Stimulated activated naive CD8-positive, alpha-beta T cell treated with anti-CD3 and anti-CD28 coated beads, Interleukin-15, amount 100 ng/mL, for 72 hours (primary cell): Measurements from ENCODE around the gene ZNF554.

ENCODE experiments used
- ATAC-seq: fragments of 150-1000 bp; cut with Tn5 transposase; 2 replicates; pipeline ENCODE4 v1.10.0; 2021; ENCODE audit warnings: mild to moderate bottlenecking, moderate library complexity
- DNase-seq, 2 donors: peaks; one replicate each; pipeline ENCODE4 v3.0.0; 2021 to 2022
- H3K27ac Mint-ChIP-seq, 2 donors: one replicate each; pipeline ENCODE4 v1.8.0; 2022; ENCODE audit warnings: mild to moderate bottlenecking in 2 of 2, mixed read lengths in 2 of 2, moderate library complexity in 2 of 2
- H3K27me3 Mint-ChIP-seq: one replicate; pipeline ENCODE4 v1.8.0; 2022; ENCODE audit warnings: mixed read lengths
- H3K4me1 Mint-ChIP-seq: one replicate; pipeline ENCODE4 v1.8.0; 2022; ENCODE audit warnings: mild to moderate bottlenecking, mixed read lengths
- H3K4me3 Mint-ChIP-seq, 2 donors: one replicate each; pipeline ENCODE4 v1.8.0; 2022; ENCODE audit warnings: mild to moderate bottlenecking in 2 of 2, mixed read lengths in 2 of 2, moderate library complexity in 1 of 2
- H3K9me3 Mint-ChIP-seq, 2 donors: one replicate each; pipeline ENCODE4 v1.8.0; 2022; ENCODE audit warnings: mixed read lengths in 2 of 2

ZNF554 gene

GRCh38 chr19:2819540-2820111 lies at the start of gene ZNF554:
ZNF554 (plus strand) TSS chr19:2819868; CDS start chr19:2820072, 204 bp downstream.
- no peaks in the 10 kb centered on the region for H3K9me3 Mint-ChIP-seq
- peaks cover 16% of the 10 kb centered on the region for H3K4me1 Mint-ChIP-seq
- H3K27me3 Mint-ChIP-seq = no peaks in the 10 kb centered on the region
- peak within 1 kb of the TSS in 1 of 2 donors; percentile 92 for H3K27ac Mint-ChIP-seq
- peak within 1 kb of the TSS; percentile 91 to 96 for H3K4me3 Mint-ChIP-seq
- DNase-seq (peak; percentile 97 to 98), ATAC-seq (peak; percentile 93)

GRCh38 chr19:2770055-2771013 lies 49.3 kb upstream of the ZNF554 start:
- Mint-ChIP-seq H3K4me1 (peaks cover 29% of the 10 kb centered on the region), H3K27ac (peak overlapping the region in 1 of 2 donors; percentile 78), H3K27me3 (no peaks in the 10 kb centered on the region), H3K9me3 (no peaks in the 10 kb centered on the region), H3K4me3 (no peak overlapping the region)
- ATAC-seq (no peak), DNase-seq (no peak)

- H3K4me1 Mint-ChIP-seq = peaks cover 46% of the 10 kb centered on the region
- no peaks in the 10 kb centered on the region for H3K27me3 Mint-ChIP-seq
- no peak overlapping the region for H3K4me3 Mint-ChIP-seq
- no peaks in the 10 kb centered on the region for H3K9me3 Mint-ChIP-seq
- ATAC-seq (no peak), DNase-seq (no peak)
- peak overlapping the region in 1 of 2 donors; percentile 54 for H3K27ac Mint-ChIP-seq
Observed at GRCh38 chr19:2771786-2772674, 47.6 kb upstream of the ZNF554 start.

- H3K27ac Mint-ChIP-seq = no peak overlapping the region
- H3K27me3 Mint-ChIP-seq = no peaks in the 10 kb centered on the region
- ATAC-seq (no peak), DNase-seq (no peak)
- H3K4me3 Mint-ChIP-seq = no peak overlapping the region
- H3K4me1 Mint-ChIP-seq = peaks cover 60% of the 10 kb centered on the region
- H3K9me3 Mint-ChIP-seq = no peaks in the 10 kb centered on the region
Observed at GRCh38 chr19:2774083-2774679, 45.5 kb upstream of the ZNF554 start.

DNA sequence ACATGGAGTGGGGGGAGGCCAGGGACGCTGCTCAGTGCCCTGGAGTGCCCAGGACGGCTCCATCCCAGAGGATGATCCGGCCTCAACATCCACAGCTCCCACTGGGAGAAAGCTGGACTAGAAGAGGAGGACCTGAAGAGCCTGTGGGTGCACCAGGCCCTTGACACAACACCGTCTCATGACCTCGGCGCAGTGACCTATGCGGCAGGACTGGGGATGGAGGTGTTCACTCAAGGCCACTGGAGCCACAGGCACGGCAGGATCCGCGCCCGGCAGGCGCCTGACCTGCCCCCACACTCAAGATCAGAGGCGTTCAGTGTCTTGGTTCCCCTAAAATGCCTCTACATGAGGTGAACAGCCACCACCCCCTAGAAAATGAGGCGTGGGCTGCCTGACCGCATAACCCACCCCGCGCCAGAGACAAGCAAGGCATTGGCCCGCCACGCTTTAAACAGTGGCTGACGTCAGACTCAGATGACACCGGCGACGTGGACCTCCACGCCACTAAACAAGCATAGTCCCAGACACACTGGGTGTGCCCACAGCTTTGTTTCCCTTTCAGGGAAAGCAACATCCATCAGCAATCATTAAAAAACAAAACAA lies 44.6 kb upstream of the ZNF554 start:
- peak overlapping the region; percentile 83 to 91 for H3K4me3 Mint-ChIP-seq
- no peaks in the 10 kb centered on the region for H3K27me3 Mint-ChIP-seq
- DNase-seq (no peak), ATAC-seq (no peak)
- peaks cover 61% of the 10 kb centered on the region for H3K4me1 Mint-ChIP-seq
- H3K9me3 Mint-ChIP-seq = no peaks in the 10 kb centered on the region
- H3K27ac Mint-ChIP-seq = peak overlapping the region; percentile 96 to 98

DNA sequence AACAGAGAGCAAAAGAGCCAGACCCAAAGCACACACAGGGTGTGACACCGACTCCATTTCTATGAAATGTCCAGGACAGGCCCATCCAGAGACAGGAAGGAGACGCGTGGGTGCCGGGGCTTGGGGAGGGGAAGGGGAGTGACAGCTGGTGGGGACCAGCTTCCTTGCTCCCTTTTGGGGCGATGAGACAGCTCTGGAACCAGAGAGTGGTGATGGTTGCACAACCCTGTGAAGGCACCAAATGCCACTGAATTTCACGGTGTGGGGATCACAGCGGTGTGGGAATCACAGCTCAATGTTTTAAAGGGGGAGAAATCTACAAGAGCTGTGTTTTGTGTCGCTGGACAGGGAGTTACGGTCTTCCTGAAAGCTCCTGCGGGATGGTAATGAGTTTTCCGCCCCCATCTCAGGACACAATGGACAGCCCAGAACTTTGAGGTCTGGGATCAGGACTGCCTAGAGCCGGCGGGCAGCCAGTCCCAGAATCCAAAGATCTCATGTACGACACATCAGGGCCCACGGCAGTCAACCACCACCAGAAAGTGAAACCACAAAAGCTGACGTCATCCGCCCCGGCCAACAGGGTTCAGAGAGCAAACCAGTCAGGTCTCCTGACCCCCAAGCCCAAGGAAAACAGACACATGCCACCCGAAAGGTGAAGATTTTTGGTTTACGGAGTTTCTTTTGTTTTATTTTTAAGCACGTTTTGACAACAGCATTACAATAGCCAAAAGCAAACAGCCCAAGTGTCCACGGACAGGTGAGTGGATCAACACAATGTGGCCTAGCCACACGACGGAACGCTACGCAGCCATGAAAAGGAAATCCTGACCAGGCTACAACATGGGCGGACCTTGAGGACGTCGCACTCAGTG lies 43.9 kb upstream of the ZNF554 start:
- DNase-seq (peak; percentile 63 to 76), ATAC-seq (peak; percentile 87)
- Mint-ChIP-seq H3K4me3 (peak overlapping the region; percentile 83 to 91), H3K4me1 (peaks cover 64% of the 10 kb centered on the region), H3K27ac (peak overlapping the region; percentile 96 to 98), H3K27me3 (no peaks in the 10 kb centered on the region), H3K9me3 (no peaks in the 10 kb centered on the region)

DNA sequence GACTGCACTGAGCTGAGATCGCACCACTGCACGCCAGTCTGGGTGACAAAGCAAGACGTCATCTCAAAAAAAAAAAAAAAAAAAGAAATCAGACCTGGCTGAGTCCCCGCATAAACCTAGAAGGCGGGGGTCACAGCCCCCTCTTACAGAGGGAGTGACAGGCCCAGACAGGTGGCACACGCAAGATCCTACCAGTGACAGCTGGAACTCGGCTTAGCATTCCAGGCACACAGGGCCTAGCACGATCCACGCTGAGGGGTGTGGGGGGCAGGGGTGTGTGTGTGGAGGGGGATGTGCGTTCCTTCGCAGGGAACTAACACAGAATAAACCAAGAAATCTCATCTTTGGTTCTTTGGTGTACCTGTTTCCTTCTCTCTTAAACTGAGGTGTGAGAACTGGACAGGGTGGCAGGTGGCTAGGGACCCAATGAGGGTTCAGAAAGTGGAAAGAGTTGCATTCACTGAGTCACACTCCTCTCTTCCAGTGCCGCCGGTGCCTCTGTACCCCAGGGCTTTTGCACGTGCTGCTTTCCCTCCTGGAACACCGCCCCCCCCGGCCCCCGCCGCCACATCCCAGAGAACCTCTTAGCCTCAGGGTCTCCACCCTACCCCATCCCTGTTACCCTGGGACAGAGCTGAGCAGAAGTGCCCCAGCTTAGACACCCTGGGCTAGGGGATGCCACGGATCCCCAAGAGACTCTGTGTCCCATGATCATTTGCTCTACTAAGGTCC lies 41.5 kb upstream of the ZNF554 start:
- no peak overlapping the region for H3K4me3 Mint-ChIP-seq
- no peaks in the 10 kb centered on the region for H3K9me3 Mint-ChIP-seq
- DNase-seq = no peak
- H3K27me3 Mint-ChIP-seq = no peaks in the 10 kb centered on the region
- H3K27ac Mint-ChIP-seq = peak overlapping the region; percentile 72 to 81
- ATAC-seq = no peak
- peaks cover 72% of the 10 kb centered on the region for H3K4me1 Mint-ChIP-seq

DNA sequence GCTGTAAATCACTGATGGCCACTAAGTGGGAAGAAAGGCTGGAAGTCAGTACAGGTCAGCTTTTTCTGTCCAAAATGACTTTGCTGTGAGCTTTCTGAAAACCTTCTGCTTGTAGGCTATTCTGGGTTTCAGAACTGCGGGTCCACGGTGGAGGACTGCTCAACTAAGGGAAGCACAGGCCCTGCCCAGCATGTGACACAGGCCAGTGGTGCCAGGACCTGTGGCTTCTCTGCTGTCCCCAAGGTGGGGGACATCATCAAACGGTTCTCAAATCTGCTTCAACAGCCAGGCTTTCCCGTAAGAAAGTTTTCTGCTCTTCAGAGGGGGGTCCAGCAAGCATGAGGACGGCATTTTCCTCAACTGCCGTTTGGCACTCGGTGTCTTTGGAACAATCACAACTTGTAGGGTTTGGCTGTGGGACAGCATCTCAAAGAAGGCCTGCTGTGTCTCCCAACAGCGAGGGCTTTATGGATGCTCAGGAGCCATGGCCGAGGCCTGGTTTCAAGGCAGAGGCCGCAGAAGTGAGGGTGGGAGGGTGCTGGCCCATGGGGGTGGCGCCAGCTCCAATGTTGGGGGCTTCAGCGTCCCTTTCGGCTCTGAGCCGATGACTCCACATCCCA lies 40.4 kb upstream of the ZNF554 start:
- H3K4me3 Mint-ChIP-seq = no peak overlapping the region
- DNase-seq (no peak), ATAC-seq (no peak)
- peak overlapping the region in 1 of 2 donors; percentile 67 for H3K27ac Mint-ChIP-seq
- H3K9me3 Mint-ChIP-seq = no peaks in the 10 kb centered on the region
- H3K27me3 Mint-ChIP-seq = no peaks in the 10 kb centered on the region
- H3K4me1 Mint-ChIP-seq = peaks cover 79% of the 10 kb centered on the region

GRCh38 chr19:2780284-2780683 lies 39.4 kb upstream of the ZNF554 start:
- no peak overlapping the region for H3K4me3 Mint-ChIP-seq
- ATAC-seq (no peak), DNase-seq (no peak)
- peak overlapping the region in 1 of 2 donors; percentile 22 for H3K27ac Mint-ChIP-seq
- H3K4me1 Mint-ChIP-seq = peaks cover 78% of the 10 kb centered on the region
- H3K9me3 Mint-ChIP-seq = no peaks in the 10 kb centered on the region
- H3K27me3 Mint-ChIP-seq = no peaks in the 10 kb centered on the region

DNA sequence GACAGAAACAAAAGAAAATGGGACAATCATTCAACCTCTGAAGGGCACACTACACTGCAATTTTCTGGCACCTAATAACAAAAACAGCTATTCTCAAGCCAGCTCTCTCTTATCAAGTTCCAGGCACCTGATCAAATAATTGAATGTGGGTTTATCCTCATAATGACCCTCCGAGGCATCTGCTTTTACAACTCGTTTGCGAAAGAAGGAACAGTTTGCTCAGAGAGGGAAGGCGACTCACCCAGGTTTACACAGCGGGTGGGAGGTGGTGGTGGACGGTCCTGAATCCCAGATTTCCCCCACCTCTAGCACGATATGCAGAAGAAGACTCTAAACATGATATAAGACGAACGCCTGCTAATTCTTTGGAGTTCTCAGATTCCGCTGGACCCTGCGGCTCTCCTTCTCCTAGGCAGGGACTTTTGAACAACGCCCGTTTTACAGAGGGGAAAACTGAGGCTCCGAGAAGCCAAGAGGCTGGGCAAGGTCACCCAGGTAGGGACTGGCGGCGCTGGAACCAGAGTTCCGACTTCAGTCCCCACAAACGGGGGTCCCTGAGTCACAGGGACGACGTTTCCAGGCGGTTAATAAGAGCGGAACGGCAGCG lies 37.2 kb upstream of the ZNF554 start:
- ATAC-seq = no peak
- Mint-ChIP-seq H3K27me3 (no peaks in the 10 kb centered on the region), H3K4me1 (peaks cover 76% of the 10 kb centered on the region), H3K9me3 (no peaks in the 10 kb centered on the region), H3K27ac (peak overlapping the region in 1 of 2 donors; percentile 93), H3K4me3 (peak overlapping the region; percentile 92 to 96)
- no peak for DNase-seq

GRCh38 chr19:2782936-2783780 lies 36.5 kb upstream of the ZNF554 start, which contains the start of gene SGTA:
SGTA (minus strand) TSS chr19:2783273; CDS start chr19:2769068, 14,205 bp downstream.
- Mint-ChIP-seq H3K27me3 (no peaks in the 10 kb centered on the region), H3K4me3 (peak within 1 kb of the TSS; percentile 92 to 96), H3K27ac (peak within 1 kb of the TSS; percentile 93 to 95), H3K9me3 (no peaks in the 10 kb centered on the region), H3K4me1 (peaks cover 81% of the 10 kb centered on the region)
- peak; percentile 95 to 98 for DNase-seq
- peak; percentile 88 for ATAC-seq

- DNase-seq (no peak), ATAC-seq (no peak)
- Mint-ChIP-seq H3K4me1 (peaks cover 82% of the 10 kb centered on the region), H3K27me3 (no peaks in the 10 kb centered on the region), H3K27ac (peak overlapping the region; percentile 92 to 95), H3K4me3 (peak overlapping the region; percentile 92 to 96), H3K9me3 (no peaks in the 10 kb centered on the region)
Observed at GRCh38 chr19:2783781-2784145, 35.9 kb upstream of the ZNF554 start.
